HFFc6 (cell line): Measurements from ENCODE around the gene CADM2. TPM values are rescaled to one million over a fixed set of nuclear protein-coding genes. Genes with fewer than 3 reads are reported as not detected.

Experiments used
- DNase-seq: peaks from one replicate; pipeline ENCODE4 v3.0.0-alpha.2; 2018
- H3K27ac Mint-ChIP-seq: 2 replicates; pipeline ENCODE4 v1.8.0; 2020; ENCODE audit warnings: mild to moderate bottlenecking, mixed read lengths
- H3K27me3 Mint-ChIP-seq: 2 replicates; pipeline ENCODE4 v1.8.0; 2021; ENCODE audit warnings: mild to moderate bottlenecking, moderate library complexity, mixed read lengths; ENCODE audit not compliant: insufficient read depth
- H3K36me3 Mint-ChIP-seq: 2 replicates; pipeline ENCODE4 v1.8.0; 2021; ENCODE audit warnings: low read depth, mixed read lengths
- H3K4me1 Mint-ChIP-seq: 2 replicates; pipeline ENCODE4 v1.8.0; 2020; ENCODE audit warnings: low read depth, mixed read lengths
- H3K4me3 Mint-ChIP-seq: 2 replicates; pipeline ENCODE4 v1.8.0; 2020; ENCODE audit warnings: mild to moderate bottlenecking, moderate library complexity, mixed read lengths
- H3K9me3 Mint-ChIP-seq: 2 replicates; pipeline ENCODE4 v1.8.0; 2020; ENCODE audit warnings: mild to moderate bottlenecking, mixed read lengths
- total RNA-seq, 6 experiments: library from RNA; stranded (reverse); fragmentation: NEBNext Ultra II Directional; extraction: Animal tissue kit (Norgen Biotek cat#: 25700); gene quantifications; 2 replicates in 1 of 6; 3 replicates in 5 of 6; pipeline ENCODE4 v1.2.3, GENCODE V29; 2021
- TF ChIP-seq, protein P1 (sequence below): fragments of 200-600 bp; sonication (generic); IDR thresholded peaks from 2 replicates; pipeline ENCODE4 v1.5.0; 2021; ENCODE audit warnings: antibody characterized with exemption, mild to moderate bottlenecking

The CADM2 gene
- total RNA-seq, 6 experiments from 2014 or later, result not detected

DNA sequence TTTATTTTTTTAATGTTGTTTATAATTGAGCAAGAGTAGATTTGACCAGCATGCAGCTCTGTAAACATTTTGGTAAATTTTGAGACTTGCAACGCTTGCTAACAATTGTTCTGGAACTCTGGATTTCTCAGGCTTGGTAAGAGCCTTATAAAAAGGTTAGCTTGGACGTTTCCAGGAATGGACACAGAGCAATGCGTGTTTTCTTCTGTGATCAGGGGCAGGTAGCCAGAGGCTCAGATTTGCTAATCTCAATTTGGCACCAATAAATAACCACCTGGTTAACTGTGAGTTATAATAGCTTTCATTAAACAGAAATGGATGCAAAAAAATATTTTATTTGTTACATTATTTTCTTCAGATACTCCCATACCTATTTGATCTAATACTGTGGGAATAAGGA, 39.8 kb downstream of the CADM2 start:
- no peak for DNase-seq
- Mint-ChIP-seq H3K4me1 (no peaks in the 10 kb centered on the region), H3K36me3 (no peaks in the 10 kb centered on the region), H3K27me3 (no peaks in the 10 kb centered on the region; the same call in 1 of the 2 replicates), H3K27ac (no peak overlapping the region), H3K4me3 (no peak overlapping the region), H3K9me3 (peaks cover 10% of the 10 kb centered on the region; the same call in 1 of the 2 replicates)
- TF ChIP-seq, protein P1, sequence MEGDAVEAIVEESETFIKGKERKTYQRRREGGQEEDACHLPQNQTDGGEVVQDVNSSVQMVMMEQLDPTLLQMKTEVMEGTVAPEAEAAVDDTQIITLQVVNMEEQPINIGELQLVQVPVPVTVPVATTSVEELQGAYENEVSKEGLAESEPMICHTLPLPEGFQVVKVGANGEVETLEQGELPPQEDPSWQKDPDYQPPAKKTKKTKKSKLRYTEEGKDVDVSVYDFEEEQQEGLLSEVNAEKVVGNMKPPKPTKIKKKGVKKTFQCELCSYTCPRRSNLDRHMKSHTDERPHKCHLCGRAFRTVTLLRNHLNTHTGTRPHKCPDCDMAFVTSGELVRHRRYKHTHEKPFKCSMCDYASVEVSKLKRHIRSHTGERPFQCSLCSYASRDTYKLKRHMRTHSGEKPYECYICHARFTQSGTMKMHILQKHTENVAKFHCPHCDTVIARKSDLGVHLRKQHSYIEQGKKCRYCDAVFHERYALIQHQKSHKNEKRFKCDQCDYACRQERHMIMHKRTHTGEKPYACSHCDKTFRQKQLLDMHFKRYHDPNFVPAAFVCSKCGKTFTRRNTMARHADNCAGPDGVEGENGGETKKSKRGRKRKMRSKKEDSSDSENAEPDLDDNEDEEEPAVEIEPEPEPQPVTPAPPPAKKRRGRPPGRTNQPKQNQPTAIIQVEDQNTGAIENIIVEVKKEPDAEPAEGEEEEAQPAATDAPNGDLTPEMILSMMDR, result no peak

DNA sequence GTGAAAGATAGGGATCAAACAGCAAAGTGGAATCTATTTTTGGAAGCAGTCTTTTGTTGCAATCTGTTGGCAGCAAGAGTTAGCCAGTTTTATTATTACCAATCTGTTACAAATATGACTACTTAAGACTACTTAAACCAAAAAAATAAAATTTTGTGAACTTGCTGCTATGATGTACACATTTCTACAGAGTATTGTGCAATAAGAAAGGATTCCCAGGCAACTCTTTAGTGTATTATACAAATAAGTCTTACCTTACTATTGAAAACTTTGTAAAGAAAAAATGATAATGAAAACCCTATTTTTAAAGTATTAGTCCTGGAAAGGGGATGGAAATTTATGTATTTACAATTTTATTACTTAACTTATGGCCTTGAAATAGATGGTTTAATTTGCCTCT, 44.7 kb downstream of the CADM2 start:
- Mint-ChIP-seq H3K36me3 (no peaks in the 10 kb centered on the region), H3K9me3 (peaks cover 13% of the 10 kb centered on the region), H3K4me1 (no peaks in the 10 kb centered on the region), H3K27ac (no peak overlapping the region), H3K4me3 (no peak overlapping the region), H3K27me3 (no peaks in the 10 kb centered on the region; the same call in 1 of the 2 replicates)
- TF ChIP-seq, protein P1, result no peak
- no peak for DNase-seq

DNA sequence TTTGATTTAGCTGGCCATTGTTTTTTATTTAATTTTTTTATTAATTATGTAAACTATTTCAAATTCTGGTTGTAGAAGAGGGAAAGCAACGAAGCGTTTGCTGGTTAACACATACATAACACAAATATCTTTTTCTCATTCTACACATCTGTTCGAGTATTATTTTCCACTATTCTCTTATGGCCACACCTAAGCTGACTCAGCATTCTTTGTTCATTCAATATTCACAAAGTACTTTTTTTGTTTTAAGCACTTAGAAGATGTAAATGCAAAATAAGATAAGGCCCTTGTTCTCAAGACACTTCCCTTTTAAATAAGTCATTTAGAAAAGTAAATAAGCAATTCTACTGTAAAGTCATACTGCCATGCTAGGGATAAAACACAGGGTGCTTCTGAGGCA, 45.4 kb downstream of the CADM2 start:
- no peaks in the 10 kb centered on the region; the same call in 1 of the 2 replicates for H3K27me3 Mint-ChIP-seq
- no peaks in the 10 kb centered on the region for H3K36me3 Mint-ChIP-seq
- no peaks in the 10 kb centered on the region for H3K4me1 Mint-ChIP-seq
- peaks cover 13% of the 10 kb centered on the region for H3K9me3 Mint-ChIP-seq
- H3K4me3 Mint-ChIP-seq, result no peak overlapping the region
- no peak overlapping the region for H3K27ac Mint-ChIP-seq
- DNase-seq, result no peak
- TF ChIP-seq, protein P1, result no peak

DNA sequence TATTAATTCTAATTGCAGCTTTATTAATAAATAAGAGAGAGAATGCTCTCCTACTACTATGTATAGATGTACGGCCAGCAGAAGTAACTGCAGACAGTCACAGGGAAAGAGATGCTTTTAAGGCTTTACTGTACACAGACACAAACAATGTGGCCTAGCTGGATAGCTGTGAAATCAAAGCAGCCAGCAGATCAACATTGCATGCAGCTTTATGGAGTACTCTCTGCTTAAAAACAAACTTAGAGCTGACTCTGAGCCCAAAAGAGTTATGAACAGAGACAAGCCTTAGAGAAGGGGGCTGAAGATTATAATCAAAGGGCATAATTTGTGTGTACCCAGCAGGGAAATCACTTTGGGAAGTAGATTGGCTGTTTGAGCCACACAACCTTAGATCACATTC, 47.2 kb downstream of the CADM2 start:
- DNase-seq, result no peak
- TF ChIP-seq, protein P1, result no peak

DNA sequence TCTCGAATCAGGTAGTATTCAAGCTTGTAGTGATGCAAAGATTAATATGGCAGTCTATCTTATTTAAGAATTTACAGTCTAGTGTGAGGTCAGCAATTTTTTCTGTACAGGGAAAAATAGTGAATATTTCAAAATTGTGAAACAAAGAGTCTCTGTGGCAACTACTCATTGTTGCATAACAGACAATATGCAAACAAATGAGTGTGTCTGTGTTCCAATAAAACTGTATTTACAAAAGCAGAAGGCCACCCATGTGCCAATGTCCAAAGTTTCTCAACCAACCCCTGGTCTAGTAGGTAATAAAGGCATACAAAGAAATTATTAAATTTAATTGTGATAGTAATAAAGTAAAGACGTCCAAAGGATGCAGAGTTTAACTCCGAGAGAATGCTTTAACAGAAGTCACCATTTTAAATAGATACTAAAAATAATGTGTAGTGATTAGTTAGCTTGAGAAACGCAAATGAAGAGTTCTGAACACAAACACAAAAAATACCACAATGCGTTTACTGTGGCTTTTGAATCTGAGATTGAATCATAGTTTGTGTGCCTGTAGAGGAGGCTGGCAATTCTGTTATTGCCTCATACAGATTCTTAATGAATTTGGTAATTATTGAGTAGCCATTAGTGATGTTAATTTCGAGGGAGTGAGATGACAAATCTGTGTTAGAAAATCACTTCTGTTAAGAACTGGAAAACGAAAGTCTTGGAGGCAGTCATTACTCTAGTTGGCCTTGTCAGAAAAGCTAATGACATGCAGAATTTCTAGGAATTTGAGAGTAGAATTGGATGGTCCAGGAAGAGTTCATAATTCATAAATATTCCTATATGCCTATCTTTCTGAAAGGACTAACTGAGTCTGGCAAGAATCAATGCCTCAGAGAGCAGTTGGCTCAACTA, 48.7 kb downstream of the CADM2 start:
- Mint-ChIP-seq H3K4me1 (no peaks in the 10 kb centered on the region), H3K4me3 (no peak overlapping the region), H3K36me3 (no peaks in the 10 kb centered on the region), H3K27ac (no peak overlapping the region), H3K27me3 (no peaks in the 10 kb centered on the region), H3K9me3 (peaks cover 14% of the 10 kb centered on the region)
- TF ChIP-seq, protein P1, result no peak
- no peak for DNase-seq

More for the DNA sequence above, 47.2 kb downstream of the CADM2 start:
- H3K9me3 Mint-ChIP-seq, result peaks cover 19% of the 10 kb centered on the region
- H3K4me1 Mint-ChIP-seq, result no peaks in the 10 kb centered on the region
- no peaks in the 10 kb centered on the region for H3K36me3 Mint-ChIP-seq
- H3K4me3 Mint-ChIP-seq, result no peak overlapping the region
- no peak overlapping the region for H3K27ac Mint-ChIP-seq
- H3K27me3 Mint-ChIP-seq, result no peaks in the 10 kb centered on the region
